ENCODE measurements around the gene TRPV5.

The TRPV5 gene

GRCh38 chr7:142885311-142886230 lies 48.0 kb downstream of the TRPV5 start, which contains the start of gene TRPV6:
Gene TRPV6, minus strand, starts transcription at chr7:142885745.
- no peak for DNase-seq (ENCODE audit: low spot score)
- TF ChIP-seq CTCF (IDR thresholded peaks at IDR 0.05; ENCODE audit: extremely low read depth, insufficient read depth, missing control alignments) = no peak
- in situ Hi-C loops (cut with MboI; ENCODE audit: low pct_unique_long_range_greater_than_20kb, low sequenced_read_pairs, unreplicated experiment) = no loop called here

- in situ Hi-C loops (cut with MboI; ENCODE audit: low pct_unique_long_range_greater_than_20kb, low sequenced_read_pairs, unreplicated experiment) = no loop called here
- no peak for TF ChIP-seq CTCF (IDR thresholded peaks at IDR 0.05; ENCODE audit: extremely low read depth, insufficient read depth, missing control alignments)
These were observed 49.3 kb downstream of the TRPV5 start for GRCh38 chr7:142884286-142884640.

GRCh38 chr7:142883571-142884285 lies 49.8 kb downstream of the TRPV5 start:
- in situ Hi-C loops (cut with MboI; ENCODE audit: low pct_unique_long_range_greater_than_20kb, low sequenced_read_pairs, unreplicated experiment) = no loop called here
- TF ChIP-seq CTCF (IDR thresholded peaks at IDR 0.05; ENCODE audit: extremely low read depth, insufficient read depth, missing control alignments) = no peak
- no peak for DNase-seq (ENCODE audit: low spot score)

More at GRCh38 chr7:142884286-142884640, 49.3 kb downstream of the TRPV5 start:
- no peak for DNase-seq (ENCODE audit: low spot score)

GRCh38 chr7:142883145-142883544 lies 50.4 kb downstream of the TRPV5 start:
- in situ Hi-C loops (cut with MboI; ENCODE audit: low pct_unique_long_range_greater_than_20kb, low sequenced_read_pairs, unreplicated experiment) = no loop called here
- no peak for TF ChIP-seq CTCF (IDR thresholded peaks at IDR 0.05; ENCODE audit: extremely low read depth, insufficient read depth, missing control alignments)
- DNase-seq (ENCODE audit: low spot score) = no peak

GRCh38 chr7:142882338-142882678 lies 51.2 kb downstream of the TRPV5 start:
- in situ Hi-C loops (cut with MboI; ENCODE audit: low pct_unique_long_range_greater_than_20kb, low sequenced_read_pairs, unreplicated experiment) = no loop called here
- TF ChIP-seq CTCF (IDR thresholded peaks at IDR 0.05; ENCODE audit: extremely low read depth, insufficient read depth, missing control alignments) = no peak
- no peak for DNase-seq (ENCODE audit: low spot score)

- in situ Hi-C loops (cut with MboI; ENCODE audit: low pct_unique_long_range_greater_than_20kb, low sequenced_read_pairs, unreplicated experiment) = no loop called here
- DNase-seq (ENCODE audit: low spot score) = no peak
- no peak for TF ChIP-seq CTCF (IDR thresholded peaks at IDR 0.05; ENCODE audit: extremely low read depth, insufficient read depth, missing control alignments)
These were observed 51.8 kb downstream of the TRPV5 start for GRCh38 chr7:142881586-142882337.
